Measurements from ENCODE around the gene PTBP3.

DNA sequence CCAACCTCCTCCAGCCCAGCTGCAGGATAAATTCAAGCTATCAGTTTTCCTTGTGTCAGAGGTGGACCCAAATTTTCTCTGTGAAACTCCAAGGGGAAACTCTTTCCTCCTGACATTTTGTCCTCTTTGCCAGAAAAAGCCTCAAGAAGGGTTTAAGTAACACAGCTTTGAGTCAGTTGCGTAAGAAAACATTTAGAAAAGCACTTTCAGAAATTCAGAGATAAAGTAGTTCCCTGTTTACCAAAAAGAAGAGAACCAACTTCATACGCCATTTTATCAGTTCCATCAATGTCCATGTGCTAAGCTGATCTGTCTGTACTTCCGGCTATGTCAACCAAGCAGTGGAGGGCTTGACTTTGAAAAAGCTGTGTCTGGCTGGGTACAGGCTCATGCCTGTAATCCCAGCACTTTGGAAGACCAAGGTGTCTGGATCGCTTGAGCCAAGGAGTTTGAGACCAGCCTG, 138.4 kb downstream of the PTBP3 start:
- TF ChIP-seq CTCF (IDR thresholded peaks at IDR 0.05) (no peak), POLR2A (IDR thresholded peaks at IDR 0.05; ENCODE audit: low read depth) (no peak), POLR2AphosphoS5 (IDR thresholded peaks at IDR 0.05) (no peak)

Data from esophagus muscularis mucosa (tissue), 3 donors.